Osteocyte (in vitro differentiated cells): ENCODE results near the gene PPIC. TPM values are rescaled to one million over a fixed set of nuclear protein-coding genes. Genes with fewer than 3 reads are reported as not detected.

Source experiments
- DNase-seq: peaks from one replicate; pipeline ENCODE4 v3.0.0; 2021; ENCODE audit warnings: mixed read lengths; ENCODE audit not compliant: unreplicated experiment; ENCODE audit errors: extremely low spot score
- H3K27ac Mint-ChIP-seq: one replicate; pipeline ENCODE4 v1.8.0; 2021; ENCODE audit warnings: mild to moderate bottlenecking, mixed read lengths; ENCODE audit not compliant: unreplicated experiment
- H3K27me3 Mint-ChIP-seq: one replicate; pipeline ENCODE4 v1.8.0; 2021; ENCODE audit warnings: mixed read lengths; ENCODE audit not compliant: unreplicated experiment
- H3K36me3 Mint-ChIP-seq: one replicate; pipeline ENCODE4 v1.8.0; 2021; ENCODE audit warnings: mixed read lengths; ENCODE audit not compliant: unreplicated experiment
- H3K4me1 Mint-ChIP-seq: one replicate; pipeline ENCODE4 v1.8.0; 2021; ENCODE audit warnings: mixed read lengths; ENCODE audit not compliant: unreplicated experiment
- H3K4me3 Mint-ChIP-seq: one replicate; pipeline ENCODE4 v1.8.0; 2021; ENCODE audit warnings: mild to moderate bottlenecking, moderate library complexity, mixed read lengths; ENCODE audit not compliant: unreplicated experiment
- H3K9me3 Mint-ChIP-seq: one replicate; pipeline ENCODE4 v1.8.0; 2021; ENCODE audit warnings: mixed read lengths; ENCODE audit not compliant: unreplicated experiment
- total RNA-seq: library from RNA; stranded (reverse); gene quantifications from 2 replicates; pipeline ENCODE4 v1.2.1, GENCODE V29; 2021
- TF ChIP-seq, protein P1 (sequence below): fragments of 200-600 bp; sonication (generic); IDR thresholded peaks from 2 replicates; pipeline ENCODE4 v1.5.0; 2021; ENCODE audit warnings: antibody characterized with exemption, mild to moderate bottlenecking, moderate library complexity

PPIC gene
- total RNA-seq, 1 donor from 2014 or later, result 44.6 TPM

DNA sequence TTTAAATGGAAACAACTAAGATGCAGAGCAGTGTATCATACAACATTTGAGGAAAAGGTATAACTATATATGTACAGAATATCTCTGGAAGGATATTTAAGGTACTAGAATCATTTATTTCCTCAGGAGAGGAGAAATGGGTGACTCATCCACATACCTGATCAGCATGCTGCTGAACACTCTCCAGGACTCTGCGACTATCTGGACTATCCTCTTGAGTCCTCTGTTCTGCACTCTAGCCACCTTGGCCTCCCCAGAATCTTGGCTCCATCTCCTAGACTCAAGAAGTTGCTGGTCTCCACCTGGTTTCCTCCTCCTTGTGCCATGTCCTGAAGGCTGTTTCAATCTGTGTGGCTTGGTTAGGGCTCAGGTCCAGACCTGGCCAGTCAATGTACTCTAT lies 43.7 kb upstream of the PPIC start:
- Mint-ChIP-seq H3K9me3 (no peaks in the 10 kb centered on the region), H3K4me1 (peaks cover 3% of the 10 kb centered on the region), H3K4me3 (no peak overlapping the region), H3K36me3 (no peaks in the 10 kb centered on the region), H3K27ac (no peak overlapping the region), H3K27me3 (peaks cover 91% of the 10 kb centered on the region)
- TF ChIP-seq, protein P1, sequence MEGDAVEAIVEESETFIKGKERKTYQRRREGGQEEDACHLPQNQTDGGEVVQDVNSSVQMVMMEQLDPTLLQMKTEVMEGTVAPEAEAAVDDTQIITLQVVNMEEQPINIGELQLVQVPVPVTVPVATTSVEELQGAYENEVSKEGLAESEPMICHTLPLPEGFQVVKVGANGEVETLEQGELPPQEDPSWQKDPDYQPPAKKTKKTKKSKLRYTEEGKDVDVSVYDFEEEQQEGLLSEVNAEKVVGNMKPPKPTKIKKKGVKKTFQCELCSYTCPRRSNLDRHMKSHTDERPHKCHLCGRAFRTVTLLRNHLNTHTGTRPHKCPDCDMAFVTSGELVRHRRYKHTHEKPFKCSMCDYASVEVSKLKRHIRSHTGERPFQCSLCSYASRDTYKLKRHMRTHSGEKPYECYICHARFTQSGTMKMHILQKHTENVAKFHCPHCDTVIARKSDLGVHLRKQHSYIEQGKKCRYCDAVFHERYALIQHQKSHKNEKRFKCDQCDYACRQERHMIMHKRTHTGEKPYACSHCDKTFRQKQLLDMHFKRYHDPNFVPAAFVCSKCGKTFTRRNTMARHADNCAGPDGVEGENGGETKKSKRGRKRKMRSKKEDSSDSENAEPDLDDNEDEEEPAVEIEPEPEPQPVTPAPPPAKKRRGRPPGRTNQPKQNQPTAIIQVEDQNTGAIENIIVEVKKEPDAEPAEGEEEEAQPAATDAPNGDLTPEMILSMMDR, result no peak
- DNase-seq, result no peak

DNA sequence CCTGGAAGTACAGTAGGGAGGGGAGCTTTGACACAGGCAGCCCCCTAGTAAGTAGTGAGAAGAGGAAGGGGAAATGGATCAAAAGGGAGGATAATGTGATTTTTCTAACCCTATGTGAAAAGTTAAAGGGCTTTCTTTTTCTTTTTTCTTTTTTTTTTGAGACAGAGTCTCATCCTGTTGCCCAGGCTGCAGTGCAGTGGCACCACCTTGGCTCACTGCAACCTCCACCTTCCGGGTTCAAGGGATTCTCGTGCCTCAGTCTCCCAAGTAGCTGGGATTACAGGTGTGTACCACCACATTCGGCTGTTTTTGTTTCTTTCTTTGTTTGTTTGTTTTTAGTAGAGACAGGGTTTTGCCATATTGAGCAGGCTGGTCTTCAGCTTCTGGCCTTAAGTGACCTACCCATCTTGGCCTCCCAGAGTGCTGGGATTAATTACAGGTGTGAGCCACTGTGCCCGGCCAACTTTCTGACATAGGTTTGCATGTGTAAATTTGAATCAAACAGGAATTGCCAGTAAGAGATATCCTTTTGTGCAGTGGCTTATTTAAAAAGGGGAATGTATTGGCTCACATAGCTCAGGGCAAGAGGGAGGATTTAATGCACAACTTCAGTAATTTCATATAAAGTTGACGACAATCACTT lies 39.1 kb upstream of the PPIC start:
- Mint-ChIP-seq H3K27ac (no peak overlapping the region), H3K4me1 (no peaks in the 10 kb centered on the region), H3K36me3 (no peaks in the 10 kb centered on the region), H3K4me3 (no peak overlapping the region), H3K9me3 (no peaks in the 10 kb centered on the region), H3K27me3 (peaks cover 83% of the 10 kb centered on the region)
- no peak for DNase-seq
- TF ChIP-seq, protein P1, result no peak

DNA sequence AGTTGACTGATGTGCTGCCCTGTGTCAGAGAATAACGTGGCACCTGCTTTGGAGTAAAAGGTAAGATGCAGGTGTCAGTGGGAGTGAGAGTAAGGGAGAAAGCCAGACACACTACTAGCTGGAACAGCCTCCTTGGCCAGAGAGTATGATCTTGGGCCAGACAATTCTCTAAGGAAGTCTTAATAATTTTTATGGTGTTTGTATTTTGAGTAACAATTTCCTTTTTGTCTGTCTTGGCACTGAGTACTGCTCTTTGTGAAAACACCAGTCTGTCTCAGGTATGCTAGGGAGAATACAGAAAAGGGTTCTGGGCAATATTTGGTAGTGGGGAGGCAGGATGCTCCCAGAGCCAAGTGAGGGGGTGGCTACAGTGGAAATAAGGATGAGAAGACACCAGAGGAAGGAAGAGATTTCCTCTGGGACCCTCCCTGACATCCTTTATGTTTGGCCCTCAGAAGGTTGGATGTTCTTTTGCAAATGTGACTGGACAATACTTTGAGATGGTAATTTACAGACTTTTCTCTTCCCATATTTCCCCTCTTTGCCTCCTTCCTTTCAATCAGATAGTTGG lies 31.9 kb upstream of the PPIC start:
- Mint-ChIP-seq H3K36me3 (no peaks in the 10 kb centered on the region), H3K27me3 (peaks cover 70% of the 10 kb centered on the region), H3K27ac (no peak overlapping the region), H3K4me1 (no peaks in the 10 kb centered on the region), H3K4me3 (no peak overlapping the region), H3K9me3 (no peaks in the 10 kb centered on the region)
- TF ChIP-seq, protein P1, result no peak
- DNase-seq, result no peak

DNA sequence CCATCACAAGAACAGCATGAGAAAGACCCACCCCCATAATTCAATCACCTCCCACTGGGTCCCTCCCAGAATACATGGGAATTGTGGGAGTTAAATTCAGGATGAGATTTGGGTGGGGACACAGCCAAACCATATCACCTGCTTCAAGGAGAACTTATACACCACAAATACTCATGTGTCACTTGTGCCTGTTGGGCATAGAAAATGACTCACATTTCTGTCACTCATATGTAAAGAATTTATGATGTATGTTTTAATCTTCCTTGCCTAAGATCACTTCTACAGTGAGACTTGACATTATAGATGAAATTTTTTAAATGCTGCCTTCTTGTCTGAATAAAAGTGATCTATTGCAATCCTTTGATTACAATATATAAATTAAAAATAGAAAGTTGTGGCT lies 29.5 kb upstream of the PPIC start:
- H3K27me3 Mint-ChIP-seq, result peaks cover 65% of the 10 kb centered on the region
- H3K4me1 Mint-ChIP-seq, result no peaks in the 10 kb centered on the region
- no peak for DNase-seq
- no peak overlapping the region for H3K27ac Mint-ChIP-seq
- peaks cover 1% of the 10 kb centered on the region for H3K36me3 Mint-ChIP-seq
- TF ChIP-seq, protein P1, result no peak
- no peak overlapping the region for H3K4me3 Mint-ChIP-seq
- H3K9me3 Mint-ChIP-seq, result peaks cover 10% of the 10 kb centered on the region

DNA sequence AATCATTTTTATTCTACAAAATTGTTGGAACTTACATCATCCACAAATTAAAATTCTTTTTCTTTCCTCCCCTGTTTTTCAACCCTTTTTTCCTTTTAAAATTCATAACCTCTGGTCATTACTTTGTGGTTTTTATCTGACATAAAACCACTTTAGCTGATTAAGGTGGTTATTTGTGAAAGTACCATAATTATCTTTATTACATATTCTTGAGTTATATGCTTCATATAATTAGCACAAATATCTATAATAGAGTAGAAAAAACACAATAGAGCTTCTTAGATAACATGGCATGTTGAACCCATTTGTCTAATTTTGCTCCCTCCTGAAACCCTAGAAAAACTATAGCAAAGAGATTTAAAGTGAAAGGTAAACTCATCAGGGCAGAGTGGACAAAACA lies 22.9 kb upstream of the PPIC start:
- Mint-ChIP-seq H3K9me3 (peaks cover 35% of the 10 kb centered on the region), H3K4me3 (no peak overlapping the region)

More for the DNA sequence above, 22.9 kb upstream of the PPIC start:
- TF ChIP-seq, protein P1, result no peak
- DNase-seq, result no peak
- H3K36me3 Mint-ChIP-seq, result peaks cover 7% of the 10 kb centered on the region
- H3K27ac Mint-ChIP-seq, result no peak overlapping the region
- H3K4me1 Mint-ChIP-seq, result no peaks in the 10 kb centered on the region
- H3K27me3 Mint-ChIP-seq, result peaks cover 44% of the 10 kb centered on the region
